ENCODE data around the gene SIK3. TPM values are rescaled to one million over a fixed set of nuclear protein-coding genes. Genes with fewer than 3 reads are reported as not detected.

Gene SIK3
- polyA plus RNA-seq, 1 of the 3 experiments (the other 2 are of a cell fraction), result 5.1 TPM

DNA sequence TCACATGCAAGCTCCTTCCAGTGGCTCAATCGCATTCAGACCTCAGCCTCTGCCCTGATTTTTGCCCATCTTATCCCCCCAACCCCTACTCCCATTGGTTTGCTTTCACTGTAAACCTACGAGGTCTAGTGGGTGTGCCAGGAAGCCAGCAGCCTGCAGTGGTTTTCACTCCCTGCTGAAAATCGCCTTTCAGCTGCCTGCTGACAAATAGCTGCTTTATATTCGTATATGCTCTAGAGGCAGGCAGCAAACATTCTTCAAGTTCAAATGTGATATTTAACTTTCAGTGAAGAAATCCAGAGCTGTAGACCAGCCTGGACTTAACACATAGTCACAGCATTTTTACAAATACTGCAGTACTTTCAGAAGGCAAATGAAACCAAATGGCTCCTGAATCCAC is 168.1 kb downstream of the SIK3 start:
- 77% methylated on average over 4 of the region's 4 CpGs for WGBS (ENCODE audit: low lambda C conversion rate)
- ChIA-PET POLR2A (no interaction called here), CTCF (interaction anchor here (1.2 to 1.4 kb wide), 2 partner anchors 55 to 176 kb away, joined by 3 to 5 read pairs; no protein-coding TSS in a partner anchor)
- Histone ChIP-seq H2AFZ (ENCODE audit: low read depth) (no peak overlapping the region), H3K27ac (ENCODE audit: low read depth in 2 of 2, low read length in 1 of 2) (peak overlapping the region in 1 of 2 experiments; percentile 43; a peak in 2 of 4 replicates), H4K20me1 (ENCODE audit: insufficient read depth) (no peaks in the 10 kb centered on the region), H3K27me3 (ENCODE audit: insufficient read depth) (no peaks in the 10 kb centered on the region), H3K4me1 (ENCODE audit: control insufficient read depth in 1 of 2, insufficient read depth in 2 of 2, low read depth in 1 of 2, low read length in 1 of 2) (peaks cover 17 to 18% of the 10 kb centered on the region in 2 experiments; a peak in 3 of 4 replicates), H3F3A (replicated peaks; ENCODE audit: insufficient read depth) (no peaks in the 10 kb centered on the region), H3K9me3 (no peaks in the 10 kb centered on the region), H3K79me2 (ENCODE audit: insufficient read depth) (no peaks in the 10 kb centered on the region), H3K9me2 (no peaks in the 10 kb centered on the region), H3K36me3 (replicated peaks in 1 of 2; ENCODE audit: control insufficient read depth in 1 of 2, insufficient read depth in 2 of 2, low read length in 1 of 2) (peaks cover 9% of the 10 kb centered on the region in 2 experiments), H3K4me2 (no peak overlapping the region), H3K9ac (no peak overlapping the region), H3K4me3 (ENCODE audit: low read depth in 2 of 2, low read length in 1 of 2) (no peak overlapping the region)
- DNase-seq, result no peak
- TF ChIP-seq, protein P1, sequence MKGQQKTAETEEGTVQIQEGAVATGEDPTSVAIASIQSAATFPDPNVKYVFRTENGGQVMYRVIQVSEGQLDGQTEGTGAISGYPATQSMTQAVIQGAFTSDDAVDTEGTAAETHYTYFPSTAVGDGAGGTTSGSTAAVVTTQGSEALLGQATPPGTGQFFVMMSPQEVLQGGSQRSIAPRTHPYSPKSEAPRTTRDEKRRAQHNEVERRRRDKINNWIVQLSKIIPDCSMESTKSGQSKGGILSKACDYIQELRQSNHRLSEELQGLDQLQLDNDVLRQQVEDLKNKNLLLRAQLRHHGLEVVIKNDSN (IDR thresholded peaks at IDR 0.05; ENCODE audit: borderline replicate concordance, low read depth), result no peak
- TF ChIP-seq GABPA (IDR thresholded peaks at IDR 0.05; ENCODE audit: low read depth), result no peak
- no peak for TF ChIP-seq RFX5 (IDR thresholded peaks at IDR 0.05; ENCODE audit: low read length)
- TF ChIP-seq ELF1 (IDR thresholded peaks at IDR 0.05), result no peak

DNA sequence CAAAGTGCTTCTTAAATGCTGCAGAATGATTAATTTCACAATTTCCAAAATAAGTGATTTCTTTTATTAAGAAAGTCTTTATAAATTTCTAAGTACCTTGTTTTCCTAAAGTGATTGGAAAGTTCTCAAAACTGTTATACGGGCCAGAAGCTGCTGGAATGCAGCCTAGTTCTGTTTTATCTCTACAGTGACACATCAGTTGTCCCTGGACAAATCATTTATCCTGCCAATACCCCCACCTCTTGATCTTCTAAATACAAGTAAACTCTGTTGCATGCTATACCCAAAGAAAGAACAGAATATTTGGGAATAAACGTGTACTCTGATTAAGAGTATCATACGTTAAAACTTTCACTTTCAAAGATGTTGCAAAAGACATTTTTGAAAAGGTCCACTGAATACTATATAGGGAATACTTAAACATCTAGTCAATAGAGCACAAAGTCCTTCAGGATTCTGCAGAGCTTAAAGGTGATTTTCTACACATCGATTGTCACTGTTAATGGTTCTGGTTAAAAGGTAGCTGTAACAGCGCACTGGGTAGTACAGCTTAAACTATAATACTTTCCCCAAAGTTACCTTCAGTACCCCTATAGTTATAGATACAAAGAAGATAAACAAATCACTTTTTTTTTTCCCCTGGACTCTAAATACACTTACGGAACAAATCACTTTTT is 168.7 kb downstream of the SIK3 start:
- ChIA-PET POLR2A (no interaction called here), CTCF (interaction anchor here (0.7 to 1.4 kb wide), 5 partner anchors 55 to 187 kb away, joined by 3 to 5 read pairs (median 3); partner anchors contain the start of gene ZPR1)
- DNase-seq, result no peak
- Histone ChIP-seq H3K79me2 (ENCODE audit: insufficient read depth) (no peaks in the 10 kb centered on the region), H3K27ac (ENCODE audit: low read depth in 2 of 2, low read length in 1 of 2) (peak overlapping the region in 1 of 2 experiments; percentile 28; a peak in 1 of 4 replicates), H3K9ac (no peak overlapping the region), H3K4me2 (0 out of 2 replicates have a peak overlapping the region, but pooled peaks have one; percentile 10), H3K4me1 (ENCODE audit: control insufficient read depth in 1 of 2, insufficient read depth in 2 of 2, low read depth in 1 of 2, low read length in 1 of 2) (peaks cover 17 to 18% of the 10 kb centered on the region in 2 experiments; a peak in 3 of 4 replicates), H2AFZ (ENCODE audit: low read depth) (no peak overlapping the region), H3F3A (replicated peaks; ENCODE audit: insufficient read depth) (no peaks in the 10 kb centered on the region), H3K36me3 (replicated peaks in 1 of 2; ENCODE audit: control insufficient read depth in 1 of 2, insufficient read depth in 2 of 2, low read length in 1 of 2) (peaks cover 10 to 13% of the 10 kb centered on the region in 2 experiments), H3K4me3 (ENCODE audit: low read depth in 2 of 2, low read length in 1 of 2) (no peak overlapping the region), H4K20me1 (ENCODE audit: insufficient read depth) (no peaks in the 10 kb centered on the region), H3K27me3 (ENCODE audit: insufficient read depth) (no peaks in the 10 kb centered on the region), H3K9me3 (no peaks in the 10 kb centered on the region), H3K9me2 (no peaks in the 10 kb centered on the region)
- TF ChIP-seq, protein P2, sequence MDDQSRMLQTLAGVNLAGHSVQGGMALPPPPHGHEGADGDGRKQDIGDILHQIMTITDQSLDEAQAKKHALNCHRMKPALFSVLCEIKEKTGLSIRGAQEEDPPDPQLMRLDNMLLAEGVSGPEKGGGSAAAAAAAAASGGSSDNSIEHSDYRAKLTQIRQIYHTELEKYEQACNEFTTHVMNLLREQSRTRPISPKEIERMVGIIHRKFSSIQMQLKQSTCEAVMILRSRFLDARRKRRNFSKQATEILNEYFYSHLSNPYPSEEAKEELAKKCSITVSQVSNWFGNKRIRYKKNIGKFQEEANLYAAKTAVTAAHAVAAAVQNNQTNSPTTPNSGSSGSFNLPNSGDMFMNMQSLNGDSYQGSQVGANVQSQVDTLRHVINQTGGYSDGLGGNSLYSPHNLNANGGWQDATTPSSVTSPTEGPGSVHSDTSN (IDR thresholded peaks at IDR 0.05), result peak; percentile 75
- TF ChIP-seq JUND (IDR thresholded peaks at IDR 0.05) (0 out of 2 replicates have a peak, but pooled peaks have one; percentile 20), FOXJ3 (CRISPR knock-in tag; IDR thresholded peaks at IDR 0.05) (no peak), POLR2AphosphoS5 (IDR thresholded peaks at IDR 0.05; ENCODE audit: low read depth, low read length) (no peak), TCF12 (IDR thresholded peaks at IDR 0.05) (peak; percentile 80), RXRA (IDR thresholded peaks at IDR 0.05; ENCODE audit: borderline replicate concordance, low read depth) (no peak), NFIC (IDR thresholded peaks at IDR 0.05; ENCODE audit: borderline replicate concordance) (peak; percentile 41; the same call in 1 of the 2 replicates)
- WGBS (ENCODE audit: low lambda C conversion rate), result 79% methylated on average over 6 of the region's 6 CpGs
